Right kidney (tissue), 1 donor: ENCODE results near the gene SAMD4B.
"Not testable (repeated sequence)": the region's sequence is repeated elsewhere in the genome, so short reads cannot be mapped to it uniquely, and the experiment has no call there.

ENCODE experiments used
- DNase-seq: peaks from one replicate; pipeline ENCODE4 v3.0.0-alpha.2; 2016

SAMD4B gene

DNA sequence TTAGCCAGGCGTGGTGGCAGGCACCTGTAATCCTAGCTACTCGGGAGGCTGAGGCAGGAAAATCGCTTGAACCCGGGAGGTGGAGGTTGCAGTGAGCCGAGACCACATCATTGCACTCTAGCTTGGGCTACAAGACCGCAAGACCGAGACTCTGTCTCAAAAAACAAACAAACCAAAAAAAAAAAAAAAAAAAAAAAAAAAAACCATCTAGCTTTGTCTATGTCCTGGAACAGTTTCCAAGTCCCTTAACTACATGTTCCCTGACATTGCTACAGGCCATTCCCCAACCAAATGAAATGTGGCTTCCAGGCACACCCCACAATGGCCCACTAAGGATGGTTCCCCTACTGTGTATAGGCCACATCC lies 32.9 kb upstream of the SAMD4B start:
- not testable (repeated sequence) for DNase-seq

DNA sequence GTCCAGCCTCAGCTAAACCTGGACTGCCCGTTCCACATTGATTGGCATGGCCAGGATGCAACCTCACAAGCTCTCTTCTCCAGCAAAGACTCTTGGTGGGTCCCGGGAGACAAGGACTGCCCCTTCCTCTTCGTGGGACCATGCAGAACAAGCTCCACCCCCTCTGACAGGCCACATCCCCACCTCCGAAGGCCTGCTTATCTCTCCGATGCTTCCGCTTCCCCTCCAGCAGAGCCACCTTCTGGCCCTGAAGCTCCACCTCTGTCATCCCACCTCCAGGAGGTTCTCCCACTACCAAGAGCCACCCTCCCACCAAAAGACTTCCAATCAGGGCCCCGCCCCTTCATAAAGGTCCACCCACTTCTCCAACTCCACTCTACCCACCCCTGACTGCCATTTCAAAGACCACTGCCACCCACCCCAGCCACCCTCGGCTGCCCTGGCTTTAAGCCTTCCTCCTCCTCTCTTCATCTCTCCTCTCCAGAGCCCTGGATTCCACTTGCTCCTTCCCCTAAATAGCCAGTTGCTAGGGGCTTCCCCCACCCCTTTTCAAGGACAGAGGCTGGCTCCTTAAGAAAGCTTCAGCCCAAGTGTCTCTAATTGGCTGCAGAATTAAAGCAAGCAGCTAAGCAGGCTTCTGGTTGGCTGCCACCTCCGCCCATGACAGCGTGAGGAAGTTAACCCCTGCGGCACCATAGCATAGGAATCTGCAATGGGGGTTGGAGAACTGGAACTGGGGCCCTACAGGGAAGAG lies 31.5 kb upstream of the SAMD4B start:
- DNase-seq, result no peak

DNA sequence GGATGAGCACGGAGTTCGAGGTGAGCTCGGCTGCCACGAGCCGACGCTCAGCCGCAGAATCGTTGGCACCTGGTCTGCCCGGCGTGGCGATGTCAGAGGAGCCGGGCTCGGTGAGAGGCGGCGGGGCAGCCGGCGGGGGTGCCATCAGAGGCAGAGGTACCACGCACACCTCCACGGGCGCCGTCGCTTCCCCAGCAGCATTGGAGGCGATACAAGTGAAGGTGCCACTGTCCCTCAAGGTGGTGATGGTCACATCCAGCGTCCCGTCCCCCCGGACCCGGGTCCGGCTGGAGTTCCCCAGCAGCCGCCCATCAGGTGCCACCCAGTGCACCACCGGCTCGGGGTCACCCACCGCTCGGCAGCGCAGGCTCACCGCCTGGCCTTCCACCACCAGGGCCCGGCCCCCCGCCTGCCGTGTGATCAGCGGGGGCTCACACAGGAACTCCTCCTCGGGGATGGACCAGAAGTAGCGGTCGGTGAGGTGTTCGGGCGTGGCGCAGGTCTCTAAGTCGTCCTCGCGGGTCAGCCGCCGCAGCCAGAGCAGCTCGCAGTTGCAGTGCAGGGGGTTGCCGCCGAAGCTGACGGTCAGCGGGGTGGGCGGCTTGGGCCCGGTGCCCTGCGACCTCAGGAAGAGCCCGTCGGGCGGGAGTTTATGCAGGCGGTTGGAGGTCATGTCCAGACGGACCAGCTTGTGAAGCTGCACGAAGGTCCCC lies 28.0 kb upstream of the SAMD4B start:
- DNase-seq, result no peak

DNA sequence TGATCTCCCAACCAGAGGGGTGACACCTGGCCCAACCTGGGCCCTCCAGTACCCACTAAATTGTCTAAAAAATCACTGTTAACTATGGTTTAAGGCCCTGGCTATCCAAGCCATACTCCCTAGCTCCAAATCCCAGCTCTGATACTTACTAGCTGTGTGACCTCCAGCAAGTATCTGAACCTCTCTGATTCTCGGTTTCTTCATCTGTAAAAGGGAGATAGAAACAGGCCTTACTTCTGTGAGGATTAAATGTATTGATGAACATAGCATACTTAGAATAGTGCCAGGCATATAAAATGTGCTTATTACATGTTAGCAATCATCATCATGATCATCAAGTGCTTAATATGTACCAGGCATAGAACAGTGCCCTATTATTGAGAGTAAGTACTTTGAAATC lies 26.3 kb upstream of the SAMD4B start:
- DNase-seq, result no peak

DNA sequence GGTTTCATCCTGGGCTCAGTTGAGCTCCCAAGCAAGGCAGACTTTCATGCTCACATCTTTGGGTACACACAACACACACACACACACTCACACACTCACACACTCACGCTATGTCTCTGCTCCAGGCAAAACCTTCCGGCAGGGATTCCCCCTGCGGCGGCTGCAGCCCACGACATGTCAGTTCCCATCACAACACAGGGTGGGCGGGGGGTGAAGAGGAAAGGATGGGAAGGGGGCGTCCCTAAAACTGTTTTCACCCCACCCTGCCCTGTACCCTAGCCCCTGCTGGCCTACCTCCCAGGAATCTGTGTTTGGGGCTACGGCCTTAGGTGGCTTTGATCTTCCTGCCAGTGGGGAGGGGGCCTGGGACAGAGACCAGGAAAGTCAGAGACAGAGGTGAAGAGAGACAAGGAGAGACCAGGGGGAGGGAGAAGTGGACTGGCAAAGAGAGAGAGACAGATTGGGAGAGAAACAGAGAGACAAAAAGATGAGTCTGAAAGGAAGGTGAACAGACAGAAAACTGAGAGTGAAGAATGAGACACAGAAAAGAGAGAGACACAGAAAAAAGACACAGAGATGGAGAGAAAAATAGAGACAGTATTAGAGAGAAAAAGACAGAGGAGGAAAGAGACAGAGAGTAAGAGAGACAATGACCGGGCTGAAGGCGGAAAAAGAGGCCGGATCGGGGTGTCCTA lies 25.4 kb upstream of the SAMD4B start:
- DNase-seq, result no peak

DNA sequence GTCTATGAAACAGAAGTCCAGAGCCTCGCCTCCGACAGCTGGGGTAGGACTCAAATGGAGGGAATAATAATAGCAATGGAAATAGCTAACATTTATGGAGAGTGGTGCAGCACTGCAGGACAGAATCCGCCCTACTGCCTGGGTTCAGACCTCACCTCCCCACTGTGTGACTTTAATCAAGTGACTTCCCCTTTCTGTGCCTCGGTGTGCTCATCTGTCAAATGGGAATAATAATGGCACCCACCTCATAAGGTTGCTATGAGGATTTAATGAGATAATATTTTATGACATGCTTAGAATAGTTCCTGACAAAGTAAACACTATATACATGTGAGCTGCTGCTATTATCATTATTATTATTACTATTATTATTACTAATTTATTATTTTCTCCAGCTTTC lies 24.7 kb upstream of the SAMD4B start:
- no peak for DNase-seq

DNA sequence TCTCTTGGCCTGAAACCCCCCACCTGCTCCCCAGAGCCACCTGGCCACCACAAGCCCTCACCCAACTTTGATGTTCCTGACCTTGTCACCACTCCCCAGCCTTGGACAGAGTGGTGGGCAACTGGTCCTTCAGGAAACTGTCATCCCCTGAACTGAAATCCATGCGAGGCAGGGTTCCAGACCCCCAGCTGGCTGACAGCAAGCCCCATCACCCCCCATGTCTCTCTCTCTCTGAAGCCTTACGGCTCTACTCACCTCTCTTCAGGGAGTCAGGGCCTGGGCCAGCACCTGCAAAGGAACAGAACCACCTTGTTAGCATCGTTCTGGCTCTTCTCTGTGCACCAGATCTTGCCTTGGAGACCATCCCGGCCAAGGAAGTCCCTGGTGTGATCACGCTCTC lies 24.1 kb upstream of the SAMD4B start:
- DNase-seq, result no peak

DNA sequence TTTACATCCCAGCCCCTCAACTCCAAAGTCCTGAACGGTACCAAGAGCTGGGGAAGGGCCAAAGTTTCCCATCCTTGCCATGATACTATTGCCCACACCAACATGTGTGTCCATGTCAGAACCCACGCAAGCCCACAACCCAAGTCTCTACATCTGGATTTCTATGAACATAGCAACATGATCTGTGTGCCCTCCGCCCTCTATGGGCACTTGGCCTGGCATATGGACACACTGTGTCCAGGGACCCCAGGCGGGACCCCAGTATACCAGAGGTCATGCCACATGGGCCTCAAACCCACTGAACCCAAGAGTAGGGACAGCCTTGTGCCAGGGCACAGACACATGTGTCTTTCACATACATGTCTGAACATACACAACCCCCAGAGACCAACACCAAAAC lies 23.5 kb upstream of the SAMD4B start:
- DNase-seq, result no peak

DNA sequence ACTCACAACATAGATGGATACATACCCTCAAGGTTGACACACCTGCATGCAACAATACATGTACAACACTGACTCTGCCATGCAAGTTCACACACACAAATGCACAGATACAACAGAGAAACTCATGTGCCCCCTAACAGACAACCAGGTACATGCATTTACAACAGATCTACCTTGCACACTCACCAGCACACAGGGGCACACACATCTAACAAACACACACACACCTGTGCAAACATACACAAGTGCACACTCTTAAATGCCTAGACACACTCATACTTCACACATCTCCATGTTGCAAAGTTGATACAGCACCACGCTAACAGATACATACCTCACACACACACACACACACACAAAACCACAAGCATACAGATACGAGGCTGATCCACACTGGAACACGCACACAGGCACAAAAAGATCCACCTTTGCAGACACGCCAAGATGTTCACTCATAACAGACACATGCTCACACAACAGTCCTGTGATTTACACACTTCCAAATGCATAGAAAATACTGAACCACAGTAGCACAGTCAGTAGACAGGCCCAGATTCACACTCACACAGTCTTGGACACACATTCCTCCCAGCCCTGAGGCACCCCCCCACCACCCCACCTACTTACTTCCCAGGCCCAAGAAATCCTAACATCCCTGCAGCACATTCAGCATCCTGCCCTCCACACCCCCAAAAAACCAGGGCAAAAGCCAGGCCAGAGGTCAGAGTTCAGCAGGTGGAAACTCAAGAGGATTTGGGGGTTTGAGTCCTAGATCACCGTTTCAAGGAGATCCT lies 22.9 kb upstream of the SAMD4B start:
- no peak for DNase-seq

DNA sequence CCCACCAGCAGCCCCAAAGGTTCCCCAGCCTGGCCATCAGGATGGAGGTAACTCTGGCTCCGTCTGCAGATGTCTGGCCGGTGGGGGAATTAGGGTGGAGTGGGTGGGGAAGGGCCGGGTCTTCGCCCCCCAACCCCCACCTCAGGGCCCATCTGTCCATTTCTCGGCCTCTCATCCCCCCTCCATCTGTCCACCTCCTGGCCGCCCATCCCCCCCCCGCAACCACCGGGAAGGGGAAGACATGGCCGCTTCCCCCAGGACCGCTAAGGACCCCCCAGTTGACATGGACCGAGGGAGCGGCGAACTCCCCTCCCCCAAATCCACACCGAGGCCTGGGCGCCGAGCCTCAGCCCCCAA lies 22.4 kb upstream of the SAMD4B start:
- DNase-seq, result no peak

DNA sequence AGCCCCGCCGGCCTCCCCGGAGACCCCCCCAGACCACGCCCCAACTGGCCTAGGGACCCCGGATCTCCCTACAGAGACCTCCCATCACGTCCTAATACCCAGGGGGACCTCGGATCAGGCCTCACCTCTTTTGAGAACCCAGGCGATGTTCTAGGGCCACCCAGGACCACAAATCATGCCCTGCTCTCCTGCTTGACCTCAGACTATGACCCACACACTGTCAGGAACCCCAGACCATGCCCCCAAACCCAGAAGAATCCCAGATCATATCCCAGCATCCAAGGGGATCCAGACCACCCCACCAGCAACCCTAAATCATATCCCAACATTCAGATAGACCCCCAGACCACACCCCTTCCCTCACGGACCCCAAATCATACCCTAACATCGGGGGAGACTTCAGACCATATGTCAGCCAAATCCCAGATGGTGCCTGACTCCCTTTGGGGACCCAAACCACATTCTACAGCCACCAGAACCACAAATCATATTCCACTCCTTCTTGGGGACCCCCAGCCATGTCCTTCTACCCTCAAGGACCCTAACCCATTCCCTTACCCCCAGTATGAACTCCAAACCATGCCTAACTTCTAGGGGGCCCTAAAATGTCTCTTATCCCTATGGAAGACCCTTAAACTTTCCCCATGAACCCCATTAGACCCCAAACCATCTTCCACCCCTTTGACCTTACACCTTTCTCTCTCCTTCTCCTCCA lies 20.9 kb upstream of the SAMD4B start:
- no peak for DNase-seq

DNA sequence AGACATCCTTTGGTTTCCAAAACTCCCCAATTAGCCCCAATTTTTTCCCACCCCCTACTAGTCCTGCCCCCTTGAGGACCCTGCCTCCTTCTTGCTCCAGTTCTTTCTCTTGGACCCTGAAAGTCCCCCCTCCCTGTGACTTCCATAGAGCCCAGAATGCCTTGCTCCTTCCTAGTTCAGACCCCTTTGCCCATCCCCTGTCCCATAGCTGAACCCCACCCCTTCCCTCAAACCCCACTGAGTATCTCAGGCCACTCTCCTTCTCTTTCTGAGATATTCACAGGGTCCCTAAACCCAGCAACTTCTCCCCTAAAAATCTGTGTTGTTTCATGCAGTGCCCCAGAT lies 20.4 kb upstream of the SAMD4B start:
- DNase-seq, result no peak

DNA sequence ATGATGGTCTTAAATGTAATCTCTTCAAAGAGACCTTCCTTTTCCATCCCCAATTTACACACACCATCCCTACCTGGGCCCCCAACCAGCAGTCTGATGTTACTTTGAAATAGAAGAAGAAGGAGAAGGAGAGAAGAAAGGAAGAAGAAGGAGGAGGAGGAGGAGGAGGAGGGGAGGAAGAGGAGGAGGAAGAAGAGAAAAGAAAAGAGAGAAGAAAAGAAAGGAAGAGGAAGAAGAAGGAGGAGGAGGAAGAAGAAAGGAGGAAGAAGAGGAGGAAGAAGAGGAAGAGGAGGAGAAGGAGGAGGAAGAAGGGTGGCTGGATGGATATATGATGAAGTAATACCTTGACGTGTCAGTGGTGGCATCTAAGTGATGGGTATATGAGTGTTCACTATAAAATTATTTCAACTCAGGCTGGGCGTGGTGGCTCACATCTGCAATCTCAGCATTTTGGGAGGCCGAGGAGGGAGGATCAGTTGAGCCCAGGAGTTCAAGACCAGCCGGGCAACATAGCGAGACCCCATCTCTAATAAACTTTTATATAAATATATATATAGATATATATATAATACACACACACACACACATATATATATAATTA lies 17.9 kb upstream of the SAMD4B start:
- no peak for DNase-seq

DNA sequence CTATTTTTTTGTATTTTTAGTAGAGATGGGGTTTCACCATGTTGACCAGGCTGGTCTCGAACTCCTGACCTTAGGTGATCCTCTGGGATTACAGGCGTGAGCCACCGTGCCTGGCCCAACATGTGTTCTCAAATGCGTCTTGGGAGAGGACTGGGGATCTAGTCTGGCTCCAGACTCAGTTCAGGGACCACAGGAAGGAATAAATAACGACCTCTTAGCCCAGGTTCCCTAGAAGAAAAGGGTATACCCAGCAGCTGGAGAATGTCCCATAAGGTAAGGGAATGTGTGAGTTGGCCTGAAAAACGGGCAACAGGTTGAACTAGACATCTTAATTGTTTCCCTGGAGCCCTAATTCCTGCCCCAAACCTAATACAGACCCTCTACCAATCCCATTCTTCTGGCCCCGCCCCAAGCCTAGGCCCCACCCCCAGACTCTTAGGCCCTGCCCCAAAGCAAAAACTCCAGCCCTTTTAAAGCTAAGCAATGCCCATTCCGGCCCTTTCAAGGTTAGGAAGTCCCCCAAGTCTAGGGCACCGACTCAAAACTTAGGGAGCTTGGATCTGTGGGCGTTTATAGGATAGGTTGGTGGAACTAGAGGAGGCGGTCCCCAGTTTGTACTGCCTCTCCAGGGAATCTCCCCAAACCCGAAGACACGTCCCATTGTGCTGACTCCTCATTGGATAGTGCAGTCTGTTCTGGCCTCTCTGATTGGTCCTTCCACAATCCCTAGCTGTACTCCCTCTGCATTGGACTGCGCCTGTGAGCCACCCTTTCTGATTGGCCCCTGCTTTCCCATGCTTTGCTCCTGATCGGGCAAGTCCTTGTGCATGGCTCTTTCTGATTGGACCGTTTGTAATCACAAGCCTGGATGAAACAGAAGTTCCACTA lies 16.2 kb upstream of the SAMD4B start:
- DNase-seq, result no peak

DNA sequence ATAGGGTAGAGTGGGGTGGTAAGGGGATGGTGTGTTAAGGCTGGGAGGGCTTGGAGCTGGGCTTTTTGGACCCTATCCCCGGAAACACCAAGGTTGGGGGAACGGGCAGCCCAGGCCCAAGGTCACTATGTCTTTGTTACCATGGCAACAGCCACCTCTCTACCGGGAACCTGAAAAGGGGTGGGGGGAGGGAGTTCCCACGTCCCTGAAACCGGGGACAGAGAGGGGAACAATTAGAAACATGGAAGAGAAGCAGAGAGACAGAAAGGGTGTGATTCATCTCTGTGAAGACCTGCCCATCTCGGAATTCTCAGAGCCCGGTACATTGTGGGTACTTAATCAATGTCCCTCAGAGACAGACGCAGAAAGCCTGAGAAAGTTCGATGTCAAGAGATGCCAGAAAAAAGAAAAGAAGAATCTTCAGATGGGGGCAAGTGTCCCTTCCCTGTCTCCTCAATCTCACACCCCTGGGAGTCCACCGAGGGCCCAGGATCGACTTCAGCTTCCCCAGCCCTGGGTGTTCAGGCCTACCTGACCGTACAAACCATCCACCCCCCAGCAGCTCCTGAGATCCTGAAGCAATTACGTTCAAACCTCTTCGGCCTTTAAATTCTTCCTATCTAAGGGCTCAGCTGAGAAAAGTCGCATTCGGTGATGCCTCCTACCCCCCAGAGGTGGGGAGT lies 14.7 kb upstream of the SAMD4B start:
- DNase-seq, result no peak

DNA sequence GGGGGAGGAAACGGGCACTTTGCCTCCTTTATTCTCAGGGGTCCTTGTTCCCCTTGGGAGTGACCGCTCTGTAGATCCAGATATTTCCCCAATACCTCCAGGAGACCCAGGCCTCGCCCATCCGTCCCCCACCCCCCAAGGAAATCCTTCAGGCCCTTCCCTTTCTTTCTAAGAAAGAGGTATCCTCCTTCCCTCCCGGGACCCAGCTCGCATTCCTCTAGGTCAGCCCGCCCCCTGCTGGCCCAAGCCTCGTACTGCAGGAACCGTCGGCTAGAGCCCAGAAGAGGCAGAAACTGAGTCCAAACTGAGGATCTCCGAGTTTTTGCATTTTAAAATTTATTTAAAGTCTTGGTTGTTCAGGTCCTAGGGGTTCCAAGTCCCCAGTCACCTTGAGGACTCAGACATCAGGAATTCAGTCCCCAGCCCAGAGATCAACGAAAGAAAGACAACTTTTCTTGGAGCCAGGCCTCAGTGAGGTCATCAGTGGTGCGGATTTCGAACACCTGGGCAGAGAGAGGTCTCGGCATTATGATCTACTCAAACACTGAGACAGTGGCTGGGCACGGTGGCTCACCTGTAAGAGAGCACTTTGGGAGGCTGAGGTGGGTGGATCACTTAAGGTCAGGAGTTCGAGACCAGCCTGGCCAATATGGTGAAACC lies 14.0 kb upstream of the SAMD4B start:
- DNase-seq, result peak; percentile 66

DNA sequence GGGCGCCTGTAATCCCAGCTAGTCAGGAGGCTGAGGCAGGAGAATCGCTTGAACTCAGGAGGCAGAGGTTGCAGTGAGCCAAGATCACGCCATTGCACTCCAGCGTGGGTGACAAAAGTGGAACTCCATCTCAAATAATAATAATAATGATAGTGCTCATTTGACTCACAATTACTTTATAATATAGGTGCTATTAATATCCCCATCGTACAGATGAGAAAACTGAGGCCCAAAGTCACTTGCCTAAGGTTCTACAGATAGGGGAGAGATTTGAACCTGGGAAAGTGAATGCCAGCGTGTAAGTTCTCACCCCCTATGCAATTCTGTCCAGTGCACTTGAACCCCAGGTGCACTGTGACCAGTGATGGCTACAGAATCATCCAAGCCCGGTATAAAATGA lies 12.3 kb upstream of the SAMD4B start:
- no peak for DNase-seq

DNA sequence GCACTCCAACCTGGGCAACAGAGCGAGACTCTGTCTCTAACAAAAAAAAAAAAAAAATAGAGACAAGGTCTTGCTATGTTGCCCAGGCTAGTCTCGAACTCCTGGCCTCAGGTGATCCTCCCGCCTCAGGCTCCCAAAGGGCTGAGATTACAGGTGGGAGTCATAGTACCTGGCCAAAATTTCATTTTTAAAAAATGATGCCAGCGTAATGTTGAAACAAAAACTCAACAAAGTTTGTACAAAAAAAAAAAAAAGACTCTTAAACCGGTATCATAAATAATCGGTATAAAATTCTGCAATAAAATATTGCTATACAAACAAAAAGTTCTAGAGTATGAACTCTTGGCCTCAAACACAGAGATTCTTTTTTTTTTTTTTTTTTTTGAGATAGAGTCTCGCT lies 9.9 kb upstream of the SAMD4B start:
- no peak for DNase-seq

DNA sequence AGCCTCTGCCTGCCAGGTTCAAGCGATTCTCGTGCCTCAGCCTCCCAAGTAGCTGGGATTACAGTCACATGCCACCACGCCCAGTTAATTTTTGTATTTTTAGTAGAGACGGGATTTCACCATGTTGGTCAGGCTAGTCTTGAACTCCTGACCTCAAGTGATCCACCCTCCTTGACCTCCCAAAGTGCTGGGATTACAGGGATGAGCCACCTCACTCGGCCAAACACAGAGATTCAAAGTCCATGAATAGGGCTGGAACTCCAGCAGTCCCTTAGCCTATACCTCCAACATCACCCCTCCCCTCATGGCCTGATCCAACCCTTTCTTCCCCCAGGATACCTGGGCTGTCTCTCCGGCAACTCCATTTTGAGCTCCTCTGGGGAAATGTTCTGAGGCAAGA lies 9.5 kb upstream of the SAMD4B start:
- not testable (repeated sequence) for DNase-seq

DNA sequence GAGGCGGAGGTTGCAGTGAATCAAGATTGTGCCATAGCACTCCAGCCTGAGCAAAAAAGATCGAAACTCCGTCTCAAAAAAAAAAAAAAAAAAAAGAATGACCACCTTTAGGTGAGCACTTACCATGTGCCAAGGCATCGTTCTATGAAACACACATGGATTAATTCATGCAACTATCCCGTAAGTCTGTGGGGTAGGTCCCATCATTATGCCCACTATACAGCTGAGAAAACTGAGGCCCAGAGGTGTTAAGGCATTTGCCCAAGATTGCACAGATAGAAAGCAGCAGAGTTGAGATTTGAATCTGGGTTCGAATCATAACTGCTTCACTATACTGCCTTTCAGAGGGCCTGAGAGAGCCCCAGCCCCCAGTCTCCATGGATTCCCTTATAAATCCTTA lies 8.7 kb upstream of the SAMD4B start:
- no peak for DNase-seq
